ENCODE measurements around the gene NUSAP1.
"Not testable (repeated sequence)": the region's sequence is repeated elsewhere in the genome, so short reads cannot be mapped to it uniquely, and the experiment has no call there.

The NUSAP1 gene

GRCh38 chr15:41333026-41333562 is 413 bp downstream of the NUSAP1 start:
- DNase-seq (ENCODE audit: low read depth): no peak

DNA sequence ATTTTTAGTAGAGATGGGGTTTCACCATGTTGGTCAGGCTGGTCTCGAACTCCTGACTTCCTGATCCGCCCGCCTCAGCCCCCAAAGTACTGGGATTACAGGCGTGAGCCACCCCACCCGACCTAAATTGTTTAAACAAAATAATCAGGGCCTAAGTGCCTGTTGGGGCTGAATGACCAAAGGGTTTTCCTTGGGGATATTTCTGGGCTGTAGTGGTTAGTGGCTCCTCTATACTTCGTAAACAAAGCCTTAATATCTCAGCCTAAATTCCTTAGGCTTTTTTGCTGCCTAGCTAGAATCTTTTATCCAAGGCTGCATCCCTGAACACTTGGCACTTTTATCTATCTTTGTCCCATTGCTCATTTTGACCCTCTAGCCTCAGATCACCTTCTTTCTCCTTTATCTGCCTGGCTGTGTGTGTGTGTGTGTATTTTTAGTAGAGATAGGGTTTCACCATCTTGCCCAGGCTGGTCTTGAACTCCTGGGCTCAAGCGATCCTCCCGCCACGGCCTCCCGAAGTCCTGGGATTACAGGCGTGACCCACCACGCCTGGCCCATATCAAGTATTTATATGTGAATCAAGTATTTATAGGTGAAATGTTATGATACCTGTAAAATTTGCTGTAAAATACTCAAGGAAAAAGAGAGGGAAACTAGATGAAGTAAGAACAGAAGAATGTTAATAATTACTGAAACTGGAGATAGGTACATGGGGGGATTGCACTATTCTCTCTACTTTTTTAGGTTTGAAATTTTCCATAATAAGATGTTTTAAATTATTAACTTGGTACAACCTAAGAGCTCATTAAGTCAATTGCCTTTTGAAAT is 1.8 kb downstream of the NUSAP1 start:
- no peak for DNase-seq (ENCODE audit: low read depth)

- no peak for DNase-seq (ENCODE audit: low read depth)
These were observed 3.9 kb downstream of the NUSAP1 start for GRCh38 chr15:41336549-41336948.

GRCh38 chr15:41337047-41337446 is 4.4 kb downstream of the NUSAP1 start:
- DNase-seq (ENCODE audit: low read depth): no peak

GRCh38 chr15:41337631-41338522 is 5.2 kb downstream of the NUSAP1 start:
- no peak for DNase-seq (ENCODE audit: low read depth)

- no peak for DNase-seq (ENCODE audit: low read depth)
These were observed 7.6 kb downstream of the NUSAP1 start for GRCh38 chr15:41340189-41340695.

DNA sequence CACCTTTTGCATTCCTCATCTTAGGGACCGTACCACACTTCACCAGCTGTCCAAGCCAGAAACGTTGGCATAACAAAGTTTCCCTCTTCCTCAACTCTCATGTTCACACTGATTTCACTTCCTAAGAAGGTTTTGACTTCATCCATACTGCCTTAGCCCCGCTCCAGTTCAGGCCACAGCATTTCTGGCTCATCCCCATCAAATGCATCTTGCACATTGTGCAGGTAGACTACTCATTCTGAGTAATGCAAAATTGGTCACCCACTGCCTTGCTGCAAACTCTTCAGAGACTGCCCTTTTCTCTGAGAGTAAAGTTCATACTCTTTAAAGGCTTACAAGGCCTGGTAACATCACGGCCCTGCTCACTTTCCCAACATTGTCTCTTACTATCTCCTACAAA is 8.8 kb downstream of the NUSAP1 start:
- no peak for DNase-seq (ENCODE audit: low read depth)

DNA sequence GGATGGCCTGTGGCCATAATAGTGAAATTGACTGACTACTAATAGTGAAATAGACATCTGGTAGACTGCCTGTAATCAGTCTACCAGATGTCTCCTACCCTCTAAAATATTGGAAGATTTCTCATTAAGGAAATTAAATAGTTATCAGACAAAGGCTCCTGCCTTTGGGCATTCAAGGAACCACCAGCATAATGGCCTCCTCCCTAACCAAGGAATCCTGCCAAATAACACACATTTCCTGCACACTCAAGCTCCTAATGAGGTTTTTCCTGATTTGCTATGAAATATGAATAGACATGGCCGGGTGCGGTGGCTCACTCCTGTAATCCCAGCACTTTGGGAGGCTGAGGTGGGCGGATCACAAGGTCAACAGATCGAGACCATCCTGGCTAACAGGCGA is 14.6 kb downstream of the NUSAP1 start:
- no peak for DNase-seq (ENCODE audit: low read depth)

GRCh38 chr15:41350057-41350717 is 17.5 kb downstream of the NUSAP1 start:
- DNase-seq (ENCODE audit: low read depth): no peak

GRCh38 chr15:41354371-41354770 is 21.7 kb downstream of the NUSAP1 start:
- no peak for DNase-seq (ENCODE audit: low read depth)

- no peak for DNase-seq (ENCODE audit: low read depth)
These were observed 34.7 kb downstream of the NUSAP1 start for GRCh38 chr15:41367418-41367817.

GRCh38 chr15:41377978-41378377 is 45.3 kb downstream of the NUSAP1 start:
- no peak for DNase-seq (ENCODE audit: low read depth)

- DNase-seq (ENCODE audit: low read depth): not testable (repeated sequence)
These were observed 51.5 kb downstream of the NUSAP1 start for GRCh38 chr15:41383974-41384749.

DNA sequence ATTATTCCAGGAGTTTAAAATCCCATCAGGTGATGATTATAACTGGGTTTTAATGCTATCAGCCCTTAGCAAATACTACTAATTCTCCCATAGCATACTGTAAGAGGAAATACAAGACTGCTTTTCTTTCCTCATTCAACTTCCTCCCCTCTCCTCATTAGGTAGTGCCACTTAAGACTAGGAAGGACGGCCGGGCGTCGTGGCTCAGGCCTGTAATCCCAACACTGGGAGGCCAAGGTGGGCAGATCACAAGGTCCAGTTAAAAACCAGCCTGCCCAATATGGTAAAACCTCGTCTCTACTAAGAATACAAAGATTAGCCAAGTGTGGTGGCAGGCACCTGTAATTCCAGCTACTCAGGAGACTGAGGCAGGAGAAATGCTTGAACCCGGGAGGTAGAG is 55.0 kb downstream of the NUSAP1 start:
- no peak for DNase-seq (ENCODE audit: low read depth)

- no peak for DNase-seq (ENCODE audit: low read depth)
These were observed 60.0 kb downstream of the NUSAP1 start for GRCh38 chr15:41392659-41393058.

DNA sequence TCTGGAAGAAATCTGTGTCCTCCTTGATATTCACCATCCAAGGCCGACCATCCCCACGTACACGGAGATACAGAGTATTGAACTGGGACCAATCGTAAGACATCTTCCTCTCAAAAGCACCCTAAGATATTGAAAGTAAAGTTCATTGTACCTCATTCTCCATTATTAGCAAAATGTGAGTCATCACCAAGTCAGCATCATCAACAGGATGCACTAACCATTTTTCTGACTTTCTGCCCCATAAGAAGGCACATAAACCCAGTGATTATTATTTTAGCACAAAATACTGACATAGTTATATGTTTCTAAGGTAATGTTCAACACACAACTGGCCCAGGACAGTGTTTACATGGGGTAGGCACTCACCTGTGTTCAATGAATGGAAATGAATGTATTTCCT is 62.2 kb downstream of the NUSAP1 start:
- DNase-seq (ENCODE audit: low read depth): no peak

DNA sequence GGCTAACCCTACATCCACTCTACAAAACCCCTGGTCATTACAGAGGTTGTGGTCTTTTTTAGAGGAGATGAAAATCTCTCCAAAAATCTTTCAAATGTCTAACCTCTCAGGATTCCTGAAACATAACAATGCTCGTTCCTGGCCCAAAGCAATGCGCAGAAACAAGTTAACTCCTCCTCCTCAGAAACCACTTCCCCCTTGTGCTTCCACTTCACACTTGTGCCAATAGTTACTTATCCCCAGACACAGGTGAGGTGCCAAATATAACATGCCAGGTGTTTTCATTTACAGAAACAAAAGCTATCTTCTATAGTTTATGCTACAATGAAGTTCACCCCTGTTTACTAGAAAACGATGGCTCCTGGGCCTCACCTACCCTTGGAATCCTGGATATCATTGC is 63.4 kb downstream of the NUSAP1 start:
- DNase-seq (ENCODE audit: low read depth): no peak

GRCh38 chr15:41401904-41402267 is 69.2 kb downstream of the NUSAP1 start:
- DNase-seq (ENCODE audit: low read depth): no peak

DNA sequence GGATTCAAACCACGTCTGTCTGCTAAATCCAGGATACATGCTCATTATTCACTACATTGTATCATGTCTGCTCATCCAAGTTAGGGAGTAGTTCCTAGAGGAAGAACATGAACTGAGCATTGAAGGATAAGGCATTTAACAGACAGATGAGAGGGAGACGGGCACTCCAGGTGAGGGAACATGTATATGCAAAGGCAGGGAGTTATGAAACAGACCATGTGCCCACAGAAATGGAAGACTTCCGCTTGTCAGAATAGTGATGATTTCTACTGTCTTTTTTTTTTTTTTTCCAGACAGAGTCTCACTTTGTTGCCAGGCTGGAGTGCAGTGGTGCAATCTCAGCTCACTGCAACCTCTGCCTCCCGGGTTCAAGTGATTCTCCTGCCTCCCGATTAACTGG is 74.7 kb downstream of the NUSAP1 start:
- DNase-seq (ENCODE audit: low read depth): no peak

- no peak for DNase-seq (ENCODE audit: low read depth)
These were observed 75.6 kb downstream of the NUSAP1 start for GRCh38 chr15:41408234-41408641.

- no peak for DNase-seq (ENCODE audit: low read depth)
These were observed 78.3 kb downstream of the NUSAP1 start for GRCh38 chr15:41411031-41411430.

Data from stimulated activated CD8-positive, alpha-beta memory T cell treated with anti-CD3 and anti-CD28 coated beads, Interleukin-12 subunit alpha, Interleukin-12 subunit beta, amount 100 ng/mL, for 4 hours (primary cell).